HepG2 (cell line): ENCODE results near the gene SLC22A4. TPM values are rescaled to one million over a fixed set of nuclear protein-coding genes. Genes with fewer than 3 reads are reported as not detected.
A peak's percentile ranks its signal among the peaks of the same experiment; 100 is the strongest.

Source experiments
- GABPB1 ChIP-seq: IDR thresholded peaks from 2 replicates; pipeline ENCODE4 v1.6.1; 2016; ENCODE audit warnings: mild to moderate bottlenecking, missing genetic modification reagents, moderate library complexity, missing compliant biosample characterization
- HDAC2 ChIP-seq: sonication (generic); formaldehyde crosslinking; IDR thresholded peaks from 2 replicates; pipeline ENCODE4 v1.4.0; 2020; ENCODE audit warnings: missing genetic modification reagents
- MBD4 ChIP-seq: IDR thresholded peaks from 2 replicates; pipeline ENCODE4 v1.6.1; 2012; ENCODE audit warnings: low read length, inconsistent platforms, borderline replicate concordance
- NCOA1 ChIP-seq: sonication (generic); formaldehyde crosslinking; IDR thresholded peaks from 2 replicates; pipeline ENCODE4 v1.9.0; 2021; ENCODE audit warnings: missing genetic modification reagents
- NR0B2 ChIP-seq: sonication (generic); formaldehyde crosslinking; IDR thresholded peaks from 2 replicates; pipeline ENCODE4 v1.4.0; 2020; ENCODE audit warnings: mild to moderate bottlenecking, missing genetic modification reagents
- PATZ1 ChIP-seq: sonication (generic); formaldehyde crosslinking; IDR thresholded peaks from 2 replicates; pipeline ENCODE4 v1.4.0; 2020; ENCODE audit warnings: missing genetic modification reagents
- RAD21 ChIP-seq: fragments of 450-650 bp; formaldehyde crosslinking; IDR thresholded peaks from 2 replicates; pipeline ENCODE4 v1.5.0; 2020; ENCODE audit warnings: mild to moderate bottlenecking
- THAP9 ChIP-seq: sonication (generic); formaldehyde crosslinking; IDR thresholded peaks from 2 replicates; pipeline ENCODE4; 2020; ENCODE audit warnings: missing genetic modification reagents, mild to moderate bottlenecking, borderline replicate concordance
- XRCC5 ChIP-seq: fragments of 200-400 bp; formaldehyde crosslinking; optimal IDR thresholded peaks from 2 replicates; pipeline ENCODE3; 2017; ENCODE audit warnings: mild to moderate bottlenecking, low read length
- ZNF33A ChIP-seq: sonication (generic); formaldehyde crosslinking; IDR thresholded peaks from 2 replicates; pipeline ENCODE4 v1.5.1; 2020; ENCODE audit warnings: missing genetic modification reagents, mild to moderate bottlenecking, moderate library complexity, borderline replicate concordance
- ZNF580 ChIP-seq: IDR thresholded peaks from 2 replicates; pipeline ENCODE4 v1.6.1; 2016; ENCODE audit warnings: low read depth, borderline replicate concordance
- ZSCAN31 ChIP-seq: sonication (generic); formaldehyde crosslinking; IDR thresholded peaks from 2 replicates; pipeline ENCODE4 v1.5.0; 2020; ENCODE audit warnings: low read depth, mild to moderate bottlenecking, missing genetic modification reagents
- polyA plus RNA-seq, 8 experiments: library from polyadenylated mRNA; depleted of rRNA in 3 of 8; stranded (reverse) in 7 of 8; unstranded in 1 of 8; fragments of >200 nt; fragmentation: Illumina TruSeq in 4 of 8; extraction: Trizol in 4 of 8; gene quantifications; 2 replicates each; pipeline versions ENCODE4 v1.2.1 to v1.2.3, GENCODE V29; 2011 to 2016; ENCODE audit warnings: low read depth in 4 of 8, missing spikeins in 1 of 8, mixed read lengths in 1 of 8; ENCODE audit not compliant: insufficient read depth in 1 of 8
- total RNA-seq, 5 experiments: library from RNA; depleted of rRNA; stranded (reverse); fragments of >200 nt; fragmentation: Illumina TruSeq; extraction: Trizol; gene quantifications; 2 replicates each; pipeline ENCODE4 v1.2.3, GENCODE V29; 2016; ENCODE audit warnings: low read depth in 1 of 5
- TF ChIP-seq, protein P1 (sequence below): sonication (generic); formaldehyde crosslinking; IDR thresholded peaks from 2 replicates; pipeline ENCODE4 v1.4.0; 2020; ENCODE audit warnings: missing genetic modification reagents
- TF ChIP-seq, protein P2 (sequence below): sonication (generic); formaldehyde crosslinking; IDR thresholded peaks from 2 replicates; pipeline ENCODE4 v1.4.0; 2020; ENCODE audit warnings: missing genetic modification reagents, low read depth, mild to moderate bottlenecking, borderline replicate concordance
- TF ChIP-seq, protein P3 (sequence below): sonication (generic); formaldehyde crosslinking; IDR thresholded peaks from 2 replicates; pipeline ENCODE4 v1.9.0; 2022; ENCODE audit warnings: missing genetic modification reagents, mild to moderate bottlenecking, borderline replicate concordance

The SLC22A4 gene
- total and polyA plus RNA-seq, 2 of the 13 experiments (the other 11 are each of a cell fraction or from before 2014, with no cell fraction given): 0.33 to 0.62 TPM

DNA sequence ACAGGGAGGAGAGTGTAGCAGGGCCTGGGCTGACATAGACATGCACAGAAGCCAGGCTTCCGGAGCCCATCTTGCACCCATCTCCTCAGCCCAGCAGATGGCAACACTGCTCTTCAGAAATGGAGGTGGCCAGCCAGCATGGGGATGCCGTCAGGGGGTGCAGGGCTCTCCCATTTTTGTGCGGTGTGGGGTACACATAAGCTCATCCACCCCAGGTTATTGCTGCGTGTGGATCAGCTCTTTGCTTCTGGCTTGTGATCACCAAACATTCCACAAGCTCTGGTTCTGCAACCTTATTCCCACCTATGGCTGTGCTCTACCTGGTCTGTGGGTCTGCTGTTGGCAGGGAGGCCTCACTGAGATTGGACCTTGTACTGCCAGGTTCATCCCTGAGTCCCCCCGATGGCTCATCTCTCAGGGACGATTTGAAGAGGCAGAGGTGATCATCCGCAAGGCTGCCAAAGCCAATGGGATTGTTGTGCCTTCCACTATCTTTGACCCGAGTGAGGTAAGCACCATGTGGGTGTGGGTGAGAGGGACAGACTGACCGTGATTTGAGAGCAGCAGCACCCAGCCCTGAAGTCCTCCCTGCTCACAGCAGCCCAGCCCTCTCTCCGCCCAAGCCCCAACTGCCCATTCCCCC, 92.6 kb downstream of the SLC22A4 start (continued):
- TF ChIP-seq THAP9 (CRISPR knock-in tag) (peak; percentile 39; the same call in 1 of the 2 replicates), ZNF580 (CRISPR knock-in tag) (0 out of 2 replicates have a peak, but pooled peaks have one; percentile 49), RAD21 (peak; percentile 95), ZNF33A (CRISPR knock-in tag) (no peak), GABPB1 (CRISPR knock-in tag) (0 out of 2 replicates have a peak, but pooled peaks have one; percentile 17), ZSCAN31 (CRISPR knock-in tag) (0 out of 2 replicates have a peak, but pooled peaks have one; percentile 32), NCOA1 (CRISPR knock-in tag) (0 out of 2 replicates have a peak, but pooled peaks have one; percentile 13), PATZ1 (peak; percentile 35; the same call in 1 of the 2 replicates), MBD4 (no peak), HDAC2 (0 out of 2 replicates have a peak, but pooled peaks have one; percentile 30), NR0B2 (CRISPR knock-in tag) (0 out of 2 replicates have a peak, but pooled peaks have one; percentile 48), XRCC5 (peak; percentile 54)
- TF ChIP-seq, protein P1, sequence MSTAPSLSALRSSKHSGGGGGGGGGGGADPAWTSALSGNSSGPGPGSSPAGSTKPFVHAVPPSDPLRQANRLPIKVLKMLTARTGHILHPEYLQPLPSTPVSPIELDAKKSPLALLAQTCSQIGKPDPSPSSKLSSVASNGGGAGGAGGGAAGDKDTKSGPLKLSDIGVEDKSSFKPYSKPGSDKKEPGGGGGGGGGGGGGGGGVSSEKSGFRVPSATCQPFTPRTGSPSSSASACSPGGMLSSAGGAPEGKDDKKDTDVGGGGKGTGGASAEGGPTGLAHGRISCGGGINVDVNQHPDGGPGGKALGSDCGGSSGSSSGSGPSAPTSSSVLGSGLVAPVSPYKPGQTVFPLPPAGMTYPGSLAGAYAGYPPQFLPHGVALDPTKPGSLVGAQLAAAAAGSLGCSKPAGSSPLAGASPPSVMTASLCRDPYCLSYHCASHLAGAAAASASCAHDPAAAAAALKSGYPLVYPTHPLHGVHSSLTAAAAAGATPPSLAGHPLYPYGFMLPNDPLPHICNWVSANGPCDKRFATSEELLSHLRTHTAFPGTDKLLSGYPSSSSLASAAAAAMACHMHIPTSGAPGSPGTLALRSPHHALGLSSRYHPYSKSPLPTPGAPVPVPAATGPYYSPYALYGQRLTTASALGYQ (CRISPR knock-in tag): no peak
- TF ChIP-seq, protein P2, sequence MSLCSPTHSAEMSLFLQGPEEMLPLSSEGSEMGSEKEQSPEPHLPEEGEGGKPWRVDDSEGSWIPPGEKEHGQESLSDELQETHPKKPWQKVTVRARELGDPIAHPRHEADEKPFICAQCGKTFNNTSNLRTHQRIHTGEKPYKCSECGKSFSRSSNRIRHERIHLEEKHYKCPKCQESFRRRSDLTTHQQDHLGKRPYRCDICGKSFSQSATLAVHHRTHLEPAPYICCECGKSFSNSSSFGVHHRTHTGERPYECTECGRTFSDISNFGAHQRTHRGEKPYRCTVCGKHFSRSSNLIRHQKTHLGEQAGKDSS: peak; percentile 45; the same call in 1 of the 2 replicates
- TF ChIP-seq, protein P3, sequence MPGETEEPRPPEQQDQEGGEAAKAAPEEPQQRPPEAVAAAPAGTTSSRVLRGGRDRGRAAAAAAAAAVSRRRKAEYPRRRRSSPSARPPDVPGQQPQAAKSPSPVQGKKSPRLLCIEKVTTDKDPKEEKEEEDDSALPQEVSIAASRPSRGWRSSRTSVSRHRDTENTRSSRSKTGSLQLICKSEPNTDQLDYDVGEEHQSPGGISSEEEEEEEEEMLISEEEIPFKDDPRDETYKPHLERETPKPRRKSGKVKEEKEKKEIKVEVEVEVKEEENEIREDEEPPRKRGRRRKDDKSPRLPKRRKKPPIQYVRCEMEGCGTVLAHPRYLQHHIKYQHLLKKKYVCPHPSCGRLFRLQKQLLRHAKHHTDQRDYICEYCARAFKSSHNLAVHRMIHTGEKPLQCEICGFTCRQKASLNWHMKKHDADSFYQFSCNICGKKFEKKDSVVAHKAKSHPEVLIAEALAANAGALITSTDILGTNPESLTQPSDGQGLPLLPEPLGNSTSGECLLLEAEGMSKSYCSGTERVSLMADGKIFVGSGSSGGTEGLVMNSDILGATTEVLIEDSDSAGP (CRISPR knock-in tag): peak; percentile 38; the same call in 1 of the 2 replicates
